Stomach (tissue), 9 donors: ENCODE measurements around the gene GALNT17. TPM values are rescaled to one million over a fixed set of nuclear protein-coding genes. Genes with fewer than 3 reads are reported as not detected.

ENCODE experiments used
- DNase-seq, 2 donors: peaks; one replicate each; pipeline versions ENCODE4 v3.0.0 to v3.0.0-alpha.2; 2013 to 2019
- H3K27ac ChIP-seq, 5 donors: fragments of 200-600 bp in 4 of 5; sonication (generic) in 4 of 5; one replicate each; pipeline ENCODE4 v1.5.1; 2013 to 2019; ENCODE audit warnings: mild to moderate bottlenecking in 1 of 5, moderate library complexity in 1 of 5
- H3K27me3 ChIP-seq, 3 donors: fragments of 200-600 bp; sonication (generic); one replicate each; pipeline ENCODE4 v1.5.1; 2017 to 2019; ENCODE audit warnings: mixed run types in 1 of 3
- H3K36me3 ChIP-seq, 4 donors: fragments of 200-600 bp; sonication (generic); 1 replicate in 3 of 4; 2 replicates in 1 of 4; pipeline ENCODE4 v1.5.1; 2016 to 2019
- H3K4me1 ChIP-seq, 4 donors: fragments of 200-600 bp; sonication (generic); one replicate each; pipeline ENCODE4 v1.5.1; 2016 to 2019
- H3K4me3 ChIP-seq, 4 donors: fragments of 200-600 bp; sonication (generic) in 3 of 4; one replicate each; pipeline ENCODE4 v1.5.1; 2016 to 2019; ENCODE audit warnings: mild to moderate bottlenecking in 1 of 4
- H3K9me3 ChIP-seq, 4 donors: fragments of 200-600 bp; sonication (generic); one replicate each; pipeline ENCODE4 v1.5.1; 2016 to 2019
- EP300 ChIP-seq: sonication (generic); formaldehyde crosslinking; IDR thresholded peaks from one replicate; pipeline ENCODE4 v1.6.1; 2017; ENCODE audit warnings: antibody characterized with exemption
- POLR2A ChIP-seq, 4 donors: fragments of 450-650 bp; IDR thresholded peaks; one replicate each; pipeline ENCODE4 v1.6.1; 2016; ENCODE audit warnings: antibody characterized with exemption in 4 of 4, control low read depth in 2 of 4, mild to moderate bottlenecking in 1 of 4, moderate library complexity in 1 of 4
- POLR2AphosphoS5 ChIP-seq, 3 donors: sonication (generic); formaldehyde crosslinking; IDR thresholded peaks; one replicate each; pipeline ENCODE4 v1.6.1; 2016; ENCODE audit warnings: antibody characterized with exemption in 3 of 3
- WGBS, 5 donors: extraction: QIAGEN DNeasy Blood & Tissue Kit in 3 of 5; methylation state at CpG; one replicate each; pipeline versions ENCODE4 v1.1.5 to v1.1.7; 2013 to 2018; 5-methylcytosine and 5-hydroxymethylcytosine counted together
- intact Hi-C: fragments of 100-400 bp; cut with DNase I; formaldehyde crosslinking; loops from one replicate; pipeline ENCODE4 v1.15.1; 2023; ENCODE audit warnings: low total_unique reads
- polyA plus RNA-seq, 3 donors: library from polyadenylated mRNA; stranded (reverse); fragments of 200-250 nt; gene quantifications; one replicate each; pipeline ENCODE4 v1.2.3, GENCODE V29; 2013
- total RNA-seq, 5 donors: library from RNA; depleted of rRNA; stranded (reverse); fragments of >200 nt; gene quantifications; one replicate each; pipeline versions ENCODE4 v1.1.0 to v1.2.3, GENCODE V29; 2014 to 2016
- TF ChIP-seq, protein P1 (sequence below), 7 experiments: fragments of 450-650 bp in 4 of 7; fragments of 200-600 bp in 3 of 7; sonication (generic) in 3 of 7; IDR thresholded peaks; one replicate each; pipeline ENCODE4 v1.5.1; 2016 to 2019; ENCODE audit warnings: antibody characterized with exemption in 7 of 7, control low read depth in 2 of 7, mild to moderate bottlenecking in 1 of 7
- donor health status: healthy with polysubstance abuse.
- donor health status: Bipolar disorder and iron deficiency.
- donor health status: healthy.

GALNT17 gene
- total and polyA plus RNA-seq, 8 donors, result 0.76 to 12.5 (median 1.6) TPM; not detected in 1

GRCh38 chr7:71320916-71321315 lies 189.0 kb downstream of the GALNT17 start:
- no peaks in the 10 kb centered on the region for H3K36me3 ChIP-seq
- WGBS, 5 donors, result 65 to 86% (median 74%) methylated on average over 2 of the region's 2 CpGs
- intact Hi-C loops, result no loop called here
- H3K4me1 ChIP-seq, result no peaks in the 10 kb centered on the region
- TF ChIP-seq POLR2A (IDR thresholded peaks at IDR 0.05), result no peak
- TF ChIP-seq POLR2AphosphoS5 (IDR thresholded peaks at IDR 0.05), result no peak
- TF ChIP-seq EP300, result no peak
- TF ChIP-seq, protein P1, sequence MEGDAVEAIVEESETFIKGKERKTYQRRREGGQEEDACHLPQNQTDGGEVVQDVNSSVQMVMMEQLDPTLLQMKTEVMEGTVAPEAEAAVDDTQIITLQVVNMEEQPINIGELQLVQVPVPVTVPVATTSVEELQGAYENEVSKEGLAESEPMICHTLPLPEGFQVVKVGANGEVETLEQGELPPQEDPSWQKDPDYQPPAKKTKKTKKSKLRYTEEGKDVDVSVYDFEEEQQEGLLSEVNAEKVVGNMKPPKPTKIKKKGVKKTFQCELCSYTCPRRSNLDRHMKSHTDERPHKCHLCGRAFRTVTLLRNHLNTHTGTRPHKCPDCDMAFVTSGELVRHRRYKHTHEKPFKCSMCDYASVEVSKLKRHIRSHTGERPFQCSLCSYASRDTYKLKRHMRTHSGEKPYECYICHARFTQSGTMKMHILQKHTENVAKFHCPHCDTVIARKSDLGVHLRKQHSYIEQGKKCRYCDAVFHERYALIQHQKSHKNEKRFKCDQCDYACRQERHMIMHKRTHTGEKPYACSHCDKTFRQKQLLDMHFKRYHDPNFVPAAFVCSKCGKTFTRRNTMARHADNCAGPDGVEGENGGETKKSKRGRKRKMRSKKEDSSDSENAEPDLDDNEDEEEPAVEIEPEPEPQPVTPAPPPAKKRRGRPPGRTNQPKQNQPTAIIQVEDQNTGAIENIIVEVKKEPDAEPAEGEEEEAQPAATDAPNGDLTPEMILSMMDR (IDR thresholded peaks at IDR 0.05), result no peak
- H3K27ac ChIP-seq, result no peak overlapping the region
- no peaks in the 10 kb centered on the region for H3K27me3 ChIP-seq
- peaks cover 0 to 2% (median 0%) of the 10 kb centered on the region in 4 donors for H3K9me3 ChIP-seq
- no peak overlapping the region for H3K4me3 ChIP-seq
- DNase-seq, result no peak

- Histone ChIP-seq H3K4me1 (no peaks in the 10 kb centered on the region), H3K27ac (no peak overlapping the region), H3K27me3 (no peaks in the 10 kb centered on the region), H3K9me3 (no peaks in the 10 kb centered on the region), H3K4me3 (no peak overlapping the region), H3K36me3 (no peaks in the 10 kb centered on the region)
- intact Hi-C loops, result no loop called here
- WGBS, 5 donors, result 62 to 83% (median 77%) methylated on average over 6 of the region's 6 CpGs
- no peak for DNase-seq
- no peak for TF ChIP-seq POLR2A (IDR thresholded peaks at IDR 0.05)
- no peak for TF ChIP-seq POLR2AphosphoS5 (IDR thresholded peaks at IDR 0.05)
- TF ChIP-seq EP300, result no peak
- TF ChIP-seq, protein P1 (IDR thresholded peaks at IDR 0.05), result no peak
Measured at GRCh38 chr7:71322201-71322600, 190.3 kb downstream of the GALNT17 start.

DNA sequence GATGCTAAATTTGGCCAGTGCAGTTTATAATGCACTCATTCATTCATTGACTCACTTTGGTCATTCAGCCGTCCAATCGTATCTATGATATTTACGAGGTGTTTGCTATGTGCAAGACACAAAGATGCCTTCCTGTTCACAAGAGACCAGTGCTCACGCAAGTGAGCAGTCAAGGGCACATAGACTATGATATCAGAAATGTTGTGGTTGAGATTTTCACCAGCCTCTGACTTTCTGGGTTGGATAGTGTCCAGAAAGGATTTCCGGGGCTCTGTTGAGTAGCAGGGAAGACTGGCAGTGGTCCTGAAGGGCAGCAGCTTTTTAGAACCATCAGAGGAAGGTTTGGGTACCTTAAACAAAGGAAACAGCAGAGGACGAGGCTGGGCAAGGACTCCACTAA lies 191.8 kb downstream of the GALNT17 start:
- Histone ChIP-seq H3K4me1 (no peaks in the 10 kb centered on the region), H3K9me3 (peaks cover 0 to 4% (median 0%) of the 10 kb centered on the region in 4 donors), H3K27me3 (no peaks in the 10 kb centered on the region), H3K36me3 (no peaks in the 10 kb centered on the region), H3K4me3 (no peak overlapping the region), H3K27ac (no peak overlapping the region)
- WGBS, 5 donors, result 75 to 84% (median 81%) methylated on average over 6 of the region's 6 CpGs
- intact Hi-C loops, result no loop called here
- TF ChIP-seq, protein P1 (IDR thresholded peaks at IDR 0.05), result no peak
- TF ChIP-seq POLR2AphosphoS5 (IDR thresholded peaks at IDR 0.05), result no peak
- TF ChIP-seq EP300, result no peak
- TF ChIP-seq POLR2A (IDR thresholded peaks at IDR 0.05), result no peak
- DNase-seq, result no peak

- Histone ChIP-seq H3K9me3 (peaks cover 0 to 4% (median 0%) of the 10 kb centered on the region in 4 donors), H3K36me3 (no peaks in the 10 kb centered on the region), H3K4me1 (no peaks in the 10 kb centered on the region), H3K4me3 (no peak overlapping the region), H3K27me3 (no peaks in the 10 kb centered on the region), H3K27ac (no peak overlapping the region)
- intact Hi-C loops, result no loop called here
- DNase-seq, result no peak
- TF ChIP-seq, protein P1 (IDR thresholded peaks at IDR 0.05), result no peak
- TF ChIP-seq POLR2A (IDR thresholded peaks at IDR 0.05), result no peak
- TF ChIP-seq EP300, result no peak
- no peak for TF ChIP-seq POLR2AphosphoS5 (IDR thresholded peaks at IDR 0.05)
- WGBS, 5 donors, result 51 to 68% (median 59%) methylated on average over 5 of the region's 5 CpGs
Measured at GRCh38 chr7:71325151-71325550, 193.2 kb downstream of the GALNT17 start.
